Uterus (tissue), 4 donors: ENCODE results near the gene CNTNAP5. TPM values are rescaled to one million over a fixed set of nuclear protein-coding genes. Genes with fewer than 3 reads are reported as not detected.

Source experiments
- DNase-seq, 2 donors: peaks; one replicate each; pipeline ENCODE4 v3.0.0-alpha.2; 2019 to 2020
- H3K27ac ChIP-seq, 2 donors: fragments of 200-600 bp; sonication (generic); 1 replicate in 1 of 2; 2 replicates in 1 of 2; pipeline ENCODE4 v1.5.1; 2016 to 2018
- H3K27me3 ChIP-seq, 2 donors: fragments of 200-600 bp; sonication (generic); one replicate each; pipeline ENCODE4 v1.5.1; 2018 to 2019; ENCODE audit warnings: control low read depth in 1 of 2
- H3K36me3 ChIP-seq, 2 donors: fragments of 200-600 bp; sonication (generic); one replicate each; pipeline ENCODE4 v1.5.1; 2019; ENCODE audit warnings: control low read depth in 1 of 2
- H3K4me1 ChIP-seq, 2 donors: fragments of 200-600 bp; sonication (generic); one replicate each; pipeline ENCODE4 v1.5.1; 2018 to 2019; ENCODE audit warnings: control low read depth in 1 of 2
- H3K4me3 ChIP-seq, 2 donors: fragments of 200-600 bp; sonication (generic); 1 replicate in 1 of 2; 2 replicates in 1 of 2; pipeline ENCODE4 v1.5.1; 2018 to 2019; ENCODE audit warnings: mild to moderate bottlenecking in 1 of 2
- H3K9me3 ChIP-seq, 2 donors: fragments of 200-600 bp; sonication (generic); one replicate each; pipeline ENCODE4 v1.5.1; 2019; ENCODE audit warnings: control low read depth in 1 of 2
- CTCF ChIP-seq, 4 experiments: fragments of 200-600 bp in 2 of 4; fragments of 450-650 bp in 2 of 4; sonication (generic) in 2 of 4; IDR thresholded peaks; one replicate each; pipeline ENCODE4 v1.5.1; 2016 to 2019; ENCODE audit warnings: antibody characterized with exemption in 4 of 4, mild to moderate bottlenecking in 2 of 4, moderate library complexity in 1 of 4
- POLR2A ChIP-seq, 2 donors: fragments of 450-650 bp; IDR thresholded peaks; one replicate each; pipeline ENCODE4 v1.6.1; 2016; ENCODE audit warnings: antibody characterized with exemption in 2 of 2, mild to moderate bottlenecking in 1 of 2, moderate library complexity in 1 of 2
- intact Hi-C: fragments of 100-400 bp; cut with DNase I; formaldehyde crosslinking; loops from one replicate; pipeline ENCODE4 v1.15.1; 2023; ENCODE audit warnings: low total_unique reads
- total RNA-seq, 4 donors: library from RNA; depleted of rRNA in 3 of 4; stranded (reverse); fragments of >200 nt in 3 of 4; gene quantifications; one replicate each; pipeline versions ENCODE4 v1.1.0 to v1.2.4, GENCODE V29; 2014 to 2023
- donor health status: DM: yes; HTN: yes; CAD: no.

The CNTNAP5 gene
- total RNA-seq, 4 donors from 2014 or later = 1.4 TPM; not detected in 3

GRCh38 chr2:124832521-124832920 is 807.4 kb downstream of the CNTNAP5 start:
- Histone ChIP-seq H3K27ac (no peak overlapping the region), H3K4me1 (no peaks in the 10 kb centered on the region), H3K27me3 (no peaks in the 10 kb centered on the region), H3K4me3 (no peak overlapping the region), H3K9me3 (no peaks in the 10 kb centered on the region), H3K36me3 (no peaks in the 10 kb centered on the region)
- intact Hi-C loops = no loop called here
- no peak for TF ChIP-seq CTCF (IDR thresholded peaks at IDR 0.05)
- no peak for TF ChIP-seq POLR2A (IDR thresholded peaks at IDR 0.05)
- no peak for DNase-seq

- no peak for DNase-seq
- Histone ChIP-seq H3K36me3 (no peaks in the 10 kb centered on the region), H3K27ac (no peak overlapping the region), H3K9me3 (no peaks in the 10 kb centered on the region), H3K4me3 (no peak overlapping the region), H3K4me1 (no peaks in the 10 kb centered on the region), H3K27me3 (no peaks in the 10 kb centered on the region)
- intact Hi-C loops = no loop called here
- no peak for TF ChIP-seq CTCF (IDR thresholded peaks at IDR 0.05)
- no peak for TF ChIP-seq POLR2A (IDR thresholded peaks at IDR 0.05)
Measured at GRCh38 chr2:124834331-124834730, 809.2 kb downstream of the CNTNAP5 start.

GRCh38 chr2:124835331-124835730 is 810.2 kb downstream of the CNTNAP5 start:
- TF ChIP-seq CTCF (IDR thresholded peaks at IDR 0.05) (no peak), POLR2A (IDR thresholded peaks at IDR 0.05) (no peak)
- H3K9me3 ChIP-seq = no peaks in the 10 kb centered on the region
- no peaks in the 10 kb centered on the region for H3K4me1 ChIP-seq
- no peaks in the 10 kb centered on the region for H3K36me3 ChIP-seq
- intact Hi-C loops = no loop called here
- H3K27ac ChIP-seq = no peak overlapping the region
- H3K4me3 ChIP-seq = no peak overlapping the region
- no peak for DNase-seq
- no peaks in the 10 kb centered on the region for H3K27me3 ChIP-seq

- Histone ChIP-seq H3K27me3 (no peaks in the 10 kb centered on the region), H3K4me1 (no peaks in the 10 kb centered on the region), H3K9me3 (no peaks in the 10 kb centered on the region), H3K27ac (no peak overlapping the region), H3K4me3 (no peak overlapping the region), H3K36me3 (no peaks in the 10 kb centered on the region)
- no peak for DNase-seq
- TF ChIP-seq POLR2A (IDR thresholded peaks at IDR 0.05) = no peak
- no peak for TF ChIP-seq CTCF (IDR thresholded peaks at IDR 0.05)
- intact Hi-C loops = no loop called here
Measured at GRCh38 chr2:124836416-124836815, 811.3 kb downstream of the CNTNAP5 start.

GRCh38 chr2:124837496-124837895 is 812.4 kb downstream of the CNTNAP5 start:
- no peak overlapping the region for H3K4me3 ChIP-seq
- H3K27ac ChIP-seq = no peak overlapping the region
- TF ChIP-seq CTCF (IDR thresholded peaks at IDR 0.05) = no peak
- TF ChIP-seq POLR2A (IDR thresholded peaks at IDR 0.05) = no peak
- H3K4me1 ChIP-seq = no peaks in the 10 kb centered on the region
- H3K27me3 ChIP-seq = no peaks in the 10 kb centered on the region
- no peaks in the 10 kb centered on the region for H3K9me3 ChIP-seq
- intact Hi-C loops = no loop called here
- no peak for DNase-seq
- no peaks in the 10 kb centered on the region for H3K36me3 ChIP-seq
